ENCODE data around the gene TDRD9. TPM values are rescaled to one million over a fixed set of nuclear protein-coding genes. Genes with fewer than 3 reads are reported as not detected.

TDRD9 gene
- total RNA-seq, 6 donors from 2014 or later: 3.1 to 7.9 (median 5.1) TPM

- TF ChIP-seq POLR2AphosphoS5 (IDR thresholded peaks at IDR 0.05) (no peak), POLR2A (IDR thresholded peaks at IDR 0.05) (no peak), CTCF (IDR thresholded peaks at IDR 0.05) (no peak), EP300 (IDR thresholded peaks at IDR 0.05) (no peak)
- DNase-seq: peak in 1 of 2 donors; percentile 57
- Histone ChIP-seq H3K36me3 (no peaks in the 10 kb centered on the region), H3K27me3 (no peaks in the 10 kb centered on the region), H3K4me3 (no peak overlapping the region), H3K9me3 (no peaks in the 10 kb centered on the region), H3K4me1 (peaks cover 4 to 50% (median 20%) of the 10 kb centered on the region in 4 donors), H3K27ac (peak overlapping the region in 1 of 4 donors; percentile 15)
- no peak for ATAC-seq (ENCODE audit: low FRiP score in 2 of 2)
- 73 to 86% methylated on average over 2 to 15 of the region's 23 CpGs for WGBS, 2 donors
These were observed 172.2 kb downstream of the TDRD9 start for GRCh38 chr14:104100171-104101085.

- DNase-seq (peak; percentile 61 to 84), ATAC-seq (ENCODE audit: low FRiP score in 2 of 2) (no peak)
- Histone ChIP-seq H3K4me1 (peaks cover 4 to 50% (median 20%) of the 10 kb centered on the region in 4 donors), H3K36me3 (no peaks in the 10 kb centered on the region), H3K9me3 (no peaks in the 10 kb centered on the region), H3K27ac (no peak overlapping the region), H3K27me3 (no peaks in the 10 kb centered on the region), H3K4me3 (no peak overlapping the region)
- TF ChIP-seq EP300 (IDR thresholded peaks at IDR 0.05) (no peak), CTCF (IDR thresholded peaks at IDR 0.05) (no peak), POLR2AphosphoS5 (IDR thresholded peaks at IDR 0.05) (no peak), POLR2A (IDR thresholded peaks at IDR 0.05) (no peak)
- 51 to 65% methylated on average over 4 to 12 of the region's 16 CpGs for WGBS, 2 donors
These were observed 172.9 kb downstream of the TDRD9 start for GRCh38 chr14:104101086-104101621.

- DNase-seq: peak in 1 of 2 donors; percentile 69
These were observed 173.5 kb downstream of the TDRD9 start for GRCh38 chr14:104101651-104102281.

More at GRCh38 chr14:104101651-104102281, 173.5 kb downstream of the TDRD9 start:
- WGBS, 2 donors: 87 to 94% methylated on average over 8 to 10 of the region's 16 CpGs
- H3K27me3 ChIP-seq: no peaks in the 10 kb centered on the region
- H3K27ac ChIP-seq: no peak overlapping the region
- peaks cover 4 to 50% (median 20%) of the 10 kb centered on the region in 4 donors for H3K4me1 ChIP-seq
- H3K36me3 ChIP-seq: no peaks in the 10 kb centered on the region
- H3K4me3 ChIP-seq: no peak overlapping the region
- H3K9me3 ChIP-seq: no peaks in the 10 kb centered on the region
- no peak for ATAC-seq (ENCODE audit: low FRiP score in 2 of 2)
- TF ChIP-seq EP300 (IDR thresholded peaks at IDR 0.05): no peak
- TF ChIP-seq POLR2AphosphoS5 (IDR thresholded peaks at IDR 0.05): no peak
- no peak for TF ChIP-seq CTCF (IDR thresholded peaks at IDR 0.05)
- no peak for TF ChIP-seq POLR2A (IDR thresholded peaks at IDR 0.05)

Small RNAs within 50 kb of the gene (small RNA-seq; reads per million reads assigned to genes)
- gene RN7SL634P: 0.11 to 0.57 (median 0.25) reads per million in 4 donors

Other genes starting within 250 kb of the TDRD9 start
- 10 to 100 TPM in 1 of 6 donors, 1 to 10 TPM in 5; 2.4 to 16.8 (median 5.8) TPM for gene XRCC3, start 213.0 kb upstream of the TDRD9 start, total RNA-seq
- gene ZFYVE21, start 212.6 kb upstream of the TDRD9 start, total RNA-seq: 10 to 100 TPM; 29.3 to 92.1 (median 65.5) TPM
- gene PPP1R13B, start 80.9 kb upstream of the TDRD9 start, total RNA-seq: 100 to 1,000 TPM in 1 of 6 donors, 10 to 100 TPM in 5; 37.0 to 117 (median 71.1) TPM
- gene RD3L, start 14.1 kb downstream of the TDRD9 start, total RNA-seq: not detected
- 10 to 100 TPM in 3 of 6 donors, 1 to 10 TPM in 2, not detected in 1; 5.2 to 14.7 (median 12.5) TPM for gene ASPG, start 157.2 kb downstream of the TDRD9 start, total RNA-seq
- 1 to 10 TPM; 1.8 to 7.3 (median 3.5) TPM for gene KIF26A, start 210.1 kb downstream of the TDRD9 start, total RNA-seq